OCI-LY3 (cell line): ENCODE data around the gene KLHL4.
"Not testable (repeated sequence)": the region's sequence is repeated elsewhere in the genome, so short reads cannot be mapped to it uniquely, and the experiment has no call there.

Experiments used
- CTCF ChIP-seq: fragments of 200-600, 300-600 bp; sonication (generic); IDR thresholded peaks from 2 replicates; pipeline ENCODE4 v1.5.1; 2014; ENCODE audit warnings: antibody characterized with exemption, low read length, low read depth
- EZH2phosphoT487 ChIP-seq: fragments of 200-600 bp; shearing (Covaris generic); IDR thresholded peaks from 2 replicates; pipeline ENCODE4 v1.6.1; 2018; ENCODE audit warnings: antibody characterized with exemption, mixed run types, low read depth

GRCh38 chrX:87688113-87688748, 170.6 kb downstream of the KLHL4 start:
- TF ChIP-seq CTCF, EZH2phosphoT487: not testable (repeated sequence)
